AML-193 (cell line): ENCODE measurements around the gene TBC1D4.
"Not testable (repeated sequence)": the region's sequence is repeated elsewhere in the genome, so short reads cannot be mapped to it uniquely, and the experiment has no call there.

Experiments used
- DNase-seq, 2 experiments: peaks; one replicate each; lab custom pipeline; 2025; lab: John Stamatoyannopoulos, UW

Gene TBC1D4

DNA sequence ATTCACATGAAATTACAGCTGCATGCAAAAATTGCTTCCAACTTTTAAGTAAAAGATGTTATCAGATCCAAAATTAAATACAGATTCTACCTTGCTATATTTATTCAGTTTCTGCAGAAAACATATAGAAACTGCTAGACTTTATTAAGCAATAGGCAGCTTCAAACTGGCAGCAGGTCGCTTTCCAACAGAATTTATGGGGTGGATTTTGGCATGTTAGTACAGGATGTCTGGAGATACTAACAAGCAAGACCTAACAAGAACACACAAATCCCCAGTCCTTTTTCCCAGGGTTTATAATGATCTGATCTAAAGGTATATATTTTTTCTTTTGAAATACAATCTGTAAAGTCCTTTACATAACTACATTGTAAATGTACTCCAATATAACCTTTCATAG lies 27.5 kb downstream of the TBC1D4 start:
- DNase-seq, result no peak

DNA sequence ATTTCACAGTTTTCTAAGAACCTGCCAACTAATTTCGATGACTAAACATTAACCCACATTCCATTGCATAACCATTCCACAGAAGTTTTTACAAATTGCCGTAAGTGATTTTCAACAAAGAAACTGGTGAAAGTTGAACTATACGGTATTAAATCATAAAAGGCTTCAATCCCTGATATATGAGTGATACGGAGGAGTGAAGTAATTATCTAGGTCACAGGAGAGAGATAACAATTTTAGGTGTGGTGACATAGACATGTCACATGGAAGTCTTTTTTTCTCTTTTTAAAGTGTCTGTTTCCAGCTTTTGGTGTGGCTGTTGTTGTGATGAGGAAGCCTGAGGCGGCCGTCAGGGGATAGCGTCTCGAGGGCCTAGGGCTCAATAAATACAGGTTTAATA lies 29.4 kb downstream of the TBC1D4 start:
- no peak for DNase-seq

DNA sequence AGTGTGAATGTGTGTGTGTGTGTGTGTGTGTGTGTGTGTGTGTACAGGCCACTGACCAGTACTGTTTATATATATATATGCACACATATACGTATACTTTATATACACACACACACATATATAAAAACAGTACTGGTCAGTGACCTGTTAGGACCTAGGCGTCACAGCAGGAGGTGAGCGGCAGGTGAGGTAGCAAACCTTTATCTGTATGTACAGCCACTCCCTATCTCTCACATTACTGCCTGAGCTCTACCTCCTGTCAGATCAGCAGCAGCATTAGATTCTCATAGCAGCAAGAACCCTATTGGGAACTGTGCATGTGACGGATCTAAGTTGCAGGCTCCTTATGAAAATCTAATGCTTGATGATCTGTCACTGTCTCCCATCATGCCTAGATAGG lies 34.5 kb downstream of the TBC1D4 start:
- DNase-seq, result no peak

DNA sequence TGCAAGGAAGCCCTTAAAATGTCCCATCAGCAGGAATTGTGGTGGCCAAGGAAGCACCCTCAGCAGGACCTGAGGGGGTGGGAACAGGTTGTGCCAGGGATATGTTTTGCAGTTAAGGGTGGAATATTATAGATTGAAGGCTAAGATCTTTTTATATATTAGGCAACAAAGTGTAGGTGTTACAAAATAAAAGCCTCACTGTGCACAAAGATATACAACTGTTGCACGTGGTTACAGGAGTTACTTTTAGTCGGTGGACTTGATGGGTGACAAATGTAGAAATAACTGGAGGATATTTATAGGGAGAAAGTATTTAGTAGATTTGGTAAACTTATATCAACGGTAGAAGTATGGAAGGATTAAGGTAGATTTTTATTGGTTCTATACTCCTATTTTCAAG lies 35.1 kb downstream of the TBC1D4 start:
- no peak for DNase-seq

DNA sequence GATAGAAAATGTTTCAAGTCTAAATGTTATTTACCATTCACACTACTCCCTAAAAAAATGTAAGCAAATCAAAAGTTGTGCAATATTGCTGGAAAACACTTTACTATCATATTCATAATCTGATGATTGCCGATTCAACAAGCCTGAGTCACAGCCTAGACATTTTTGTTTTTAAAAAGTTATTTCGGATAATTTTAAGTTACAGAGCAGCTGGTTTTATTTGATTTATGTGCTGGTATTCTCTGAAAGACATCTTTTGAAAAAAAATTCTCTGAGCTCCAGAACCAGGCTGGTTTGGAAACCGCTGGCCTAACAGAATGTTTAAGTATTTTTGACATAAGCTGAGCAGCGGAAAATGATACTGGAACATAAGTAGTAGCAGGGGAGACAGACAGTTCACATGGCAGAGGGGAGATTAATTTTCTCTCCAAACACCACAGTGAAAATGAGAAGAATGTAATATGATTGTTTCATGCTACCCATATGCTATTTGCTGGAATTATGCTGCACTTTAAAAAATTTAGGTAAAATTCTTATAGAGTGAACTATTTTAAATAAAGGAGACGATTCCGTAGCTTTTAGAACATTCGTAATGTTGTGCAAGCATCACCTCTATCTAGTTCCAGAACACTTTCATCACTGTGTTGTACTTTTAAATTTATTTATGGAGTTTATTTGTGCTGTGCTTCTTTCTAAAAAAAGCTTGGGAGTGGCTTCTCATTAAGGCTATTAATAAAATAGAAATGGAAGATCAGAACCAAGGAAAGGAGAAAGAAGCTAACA lies 36.1 kb downstream of the TBC1D4 start:
- no peak for DNase-seq

DNA sequence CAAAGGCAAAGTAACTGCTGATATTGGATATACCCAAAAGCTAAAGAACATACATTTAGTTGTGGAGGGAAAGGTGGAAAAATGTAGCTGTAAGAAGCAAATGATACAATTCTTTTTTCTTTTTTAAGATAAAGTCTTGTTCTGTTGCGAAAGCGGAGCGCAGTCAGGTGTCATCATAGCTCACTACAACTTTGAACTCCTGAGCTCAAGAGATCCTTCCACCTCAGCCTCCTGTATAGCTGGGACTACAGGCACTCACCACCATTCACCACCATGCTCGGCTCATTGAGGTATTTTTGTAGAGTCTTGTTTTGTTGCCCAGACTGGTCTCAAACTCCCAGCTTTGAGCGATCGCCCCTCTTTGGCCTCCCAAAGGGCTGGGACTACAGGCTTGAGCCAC lies 38.0 kb downstream of the TBC1D4 start:
- no peak for DNase-seq

DNA sequence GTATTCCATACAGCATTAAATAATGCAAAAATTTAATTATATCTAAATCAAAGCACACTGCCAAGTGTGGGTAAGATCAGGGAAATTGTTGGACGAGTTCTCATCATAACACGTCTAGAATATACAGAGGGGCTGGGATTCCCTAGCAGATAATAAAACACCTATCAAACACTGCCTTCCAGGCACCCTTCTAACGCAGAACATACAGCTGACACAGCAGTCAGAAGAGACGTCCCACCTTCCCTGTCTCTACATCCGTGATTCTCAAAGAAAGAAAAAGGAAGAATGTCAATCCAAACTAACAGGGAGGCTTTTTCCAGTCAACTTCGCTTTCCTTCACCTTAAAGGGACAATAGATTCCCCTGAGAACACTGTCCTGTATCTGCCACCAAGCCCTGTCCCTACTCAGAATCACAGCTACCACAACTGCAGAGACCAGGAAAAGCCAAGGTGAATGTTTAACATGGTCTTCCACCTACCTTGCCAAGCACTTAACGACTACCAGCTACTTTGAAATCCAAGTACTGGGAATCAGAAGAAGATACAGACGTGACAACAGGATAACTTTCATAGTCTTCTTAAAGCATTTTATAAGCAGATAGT lies 38.5 kb downstream of the TBC1D4 start:
- no peak for DNase-seq

DNA sequence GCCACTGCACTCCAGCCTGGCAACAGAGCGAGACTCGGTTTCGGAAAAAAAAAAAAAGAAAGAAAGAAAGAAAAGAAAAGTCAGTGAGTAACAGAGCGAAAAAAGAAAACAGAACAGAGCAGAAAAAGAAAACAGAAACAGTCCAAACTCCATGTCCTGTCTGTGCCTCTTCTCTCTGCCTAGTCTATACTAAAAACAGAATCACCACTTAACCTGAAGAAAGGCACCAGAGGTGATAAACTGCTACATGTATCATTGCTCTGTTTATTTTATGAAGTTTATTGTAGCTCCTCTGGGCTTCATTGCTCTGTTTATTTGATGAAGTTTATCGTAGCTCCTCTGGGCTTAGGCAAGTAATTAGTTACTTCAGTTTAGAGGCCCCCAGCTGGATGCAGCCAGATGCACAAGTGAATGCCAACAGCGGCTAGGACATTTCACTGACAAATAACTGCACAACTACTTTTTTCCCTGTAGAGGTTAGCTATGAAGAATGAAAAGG lies 39.2 kb downstream of the TBC1D4 start:
- no peak for DNase-seq

DNA sequence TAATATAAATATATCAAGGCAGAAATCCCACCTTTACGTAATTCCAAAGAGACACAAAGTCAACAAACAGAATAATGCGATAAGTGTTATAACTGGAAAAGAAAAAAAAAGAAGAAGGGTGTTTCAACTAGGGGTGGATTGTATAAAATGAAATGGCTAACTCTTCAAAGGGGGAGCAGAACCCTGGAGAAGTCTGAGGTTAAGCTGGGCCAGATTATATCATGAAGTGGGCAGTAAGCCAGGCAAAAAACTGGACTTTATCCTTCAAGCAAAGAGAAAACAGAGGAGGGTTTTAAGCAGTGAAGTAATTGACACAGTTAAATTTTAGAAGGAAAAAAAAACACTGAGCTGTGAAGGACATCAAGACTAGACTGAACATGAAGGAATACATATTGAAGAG lies 41.9 kb downstream of the TBC1D4 start:
- DNase-seq, result no peak

DNA sequence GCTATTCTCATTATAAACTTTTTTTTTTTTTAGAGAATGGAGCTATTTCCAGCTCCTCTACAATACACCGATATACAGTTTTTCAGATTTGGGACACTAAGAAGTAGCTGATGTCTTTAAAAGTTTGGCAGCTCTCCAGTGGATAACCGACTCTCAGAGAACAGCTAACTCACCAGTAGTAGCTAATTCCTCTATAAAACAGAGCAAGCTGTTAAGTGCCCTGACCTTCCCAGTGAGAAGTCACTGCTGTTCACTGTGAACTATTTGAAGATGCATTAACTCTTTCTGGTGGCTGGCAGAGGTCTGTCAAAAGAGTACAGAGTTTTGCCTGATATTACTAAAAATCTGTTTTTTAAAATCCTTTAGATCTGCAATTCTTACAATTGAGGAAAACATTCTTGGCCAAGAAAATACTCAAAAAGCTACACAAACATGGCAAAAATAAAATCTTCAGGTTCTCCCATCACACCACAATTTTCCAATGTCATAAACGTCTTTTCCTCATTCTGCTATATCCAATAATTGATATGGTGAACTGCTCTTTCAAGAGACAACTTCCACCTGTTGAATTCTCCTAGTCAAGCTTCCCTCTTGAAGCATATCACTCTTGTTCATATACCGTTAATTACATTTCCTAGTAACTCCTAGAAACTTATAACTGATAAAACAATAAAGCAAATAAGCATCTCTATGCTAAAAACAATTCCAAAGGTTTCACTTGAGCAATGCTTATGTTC lies 44.2 kb downstream of the TBC1D4 start:
- DNase-seq, result no peak

DNA sequence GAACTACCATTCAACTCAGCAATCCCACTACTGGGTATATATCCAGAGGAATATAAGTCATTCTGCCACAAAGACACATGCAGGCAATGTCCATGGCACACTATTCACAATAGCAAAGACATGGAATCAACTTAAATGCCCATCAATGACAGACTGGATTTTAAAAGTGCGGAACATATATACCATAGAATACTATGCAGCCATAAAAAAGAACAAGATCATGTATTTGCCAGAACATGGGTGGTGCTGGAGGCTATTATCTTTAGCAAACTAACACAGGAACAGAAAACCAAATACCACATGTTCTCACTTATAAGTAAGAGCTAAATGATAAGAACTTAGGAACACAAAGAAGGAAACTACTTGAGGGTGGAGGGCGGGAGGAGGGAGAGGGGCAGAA lies 47.8 kb downstream of the TBC1D4 start:
- DNase-seq, result not testable (repeated sequence)

DNA sequence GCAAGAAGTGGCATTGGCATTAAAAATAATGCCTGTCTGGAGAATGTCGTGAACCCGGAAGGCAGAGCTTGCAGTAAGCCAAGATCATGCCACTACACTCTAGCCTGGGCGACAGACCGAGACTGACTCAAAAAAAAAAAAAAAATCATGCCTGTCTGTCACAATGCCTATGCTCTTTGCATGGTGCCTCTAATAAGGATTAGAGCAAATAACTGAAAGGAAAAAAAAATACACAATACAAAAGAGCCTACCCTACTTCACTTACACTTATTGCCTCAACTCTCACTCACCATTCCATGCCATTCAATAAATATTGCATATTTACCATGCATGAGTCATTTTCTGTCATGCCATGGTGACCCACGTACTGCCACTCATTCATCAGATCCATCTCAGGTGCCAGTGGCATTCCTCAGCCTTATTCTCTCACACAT lies 49.1 kb downstream of the TBC1D4 start:
- DNase-seq, result no peak

DNA sequence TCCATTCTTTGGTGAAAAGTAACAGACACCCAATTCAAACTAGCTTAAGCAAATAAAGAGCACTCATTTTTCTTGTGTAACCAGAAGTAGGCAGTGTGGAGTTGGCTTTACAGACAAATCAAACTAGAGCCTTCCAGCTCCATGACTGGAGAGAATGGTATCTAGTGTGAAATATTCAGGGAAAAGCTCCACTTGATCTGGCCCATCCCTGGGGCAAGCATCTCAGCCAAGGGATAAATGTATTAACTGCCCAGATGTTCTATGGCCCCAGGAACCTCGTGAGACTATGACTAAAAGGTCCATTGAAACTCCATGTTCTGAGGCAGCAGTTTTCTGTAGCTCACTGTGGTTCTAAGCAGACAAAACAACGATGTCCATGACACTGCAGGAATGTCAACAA lies 49.9 kb downstream of the TBC1D4 start:
- no peak for DNase-seq

DNA sequence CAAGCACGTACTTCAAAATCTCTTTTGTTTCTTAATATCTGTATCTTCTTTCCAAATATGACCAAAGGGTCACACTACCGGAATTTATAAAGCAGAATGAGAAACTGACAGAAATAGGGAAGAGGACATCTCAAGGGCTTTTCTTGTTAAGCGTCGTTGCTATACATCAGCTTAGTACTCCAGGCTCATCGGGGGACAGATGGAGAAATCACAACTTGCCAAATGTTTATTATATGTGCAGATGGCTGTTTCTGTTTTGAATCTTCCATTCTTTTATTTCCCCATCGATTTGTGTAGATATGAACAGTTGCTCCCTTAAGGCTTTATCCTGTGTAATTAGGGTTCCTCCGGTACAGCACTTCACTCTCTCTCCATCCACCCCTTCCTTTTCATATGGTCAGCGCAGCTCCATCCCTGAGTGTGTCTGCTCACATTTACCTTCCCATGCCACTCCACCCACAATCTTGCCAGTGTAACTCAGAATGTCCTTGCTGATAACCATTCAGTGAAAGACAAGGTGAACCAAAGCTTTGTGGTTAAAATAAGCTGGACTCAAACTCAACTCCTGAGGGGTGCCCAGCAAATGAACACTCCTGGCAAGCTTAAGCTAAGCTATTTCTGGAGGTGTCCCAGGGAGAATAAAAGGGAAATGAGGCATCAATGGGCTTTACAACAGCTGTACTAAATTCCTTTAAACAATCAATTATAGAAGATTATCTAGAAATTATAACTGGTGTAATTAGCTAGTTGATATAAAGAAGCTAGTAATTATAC lies 51.3 kb downstream of the TBC1D4 start:
- no peak for DNase-seq

DNA sequence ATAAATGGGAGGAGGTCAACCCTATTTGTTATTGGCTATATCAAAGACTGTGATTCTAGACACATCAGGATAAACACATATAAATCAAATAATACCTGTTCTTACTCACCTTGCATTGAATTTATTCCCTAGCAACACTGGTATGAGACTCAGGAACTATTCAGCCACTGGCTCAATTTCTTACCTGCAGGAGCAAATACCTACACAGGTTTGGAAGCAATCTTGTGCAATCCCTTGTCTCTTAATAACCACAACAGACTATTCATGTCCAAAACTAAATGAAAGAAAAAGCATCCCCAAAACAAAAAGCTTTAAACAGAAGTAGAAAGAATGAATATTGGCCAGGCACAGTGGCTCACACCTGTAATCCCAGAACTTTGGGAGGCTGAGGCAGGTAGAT lies 55.5 kb downstream of the TBC1D4 start:
- DNase-seq, result no peak

DNA sequence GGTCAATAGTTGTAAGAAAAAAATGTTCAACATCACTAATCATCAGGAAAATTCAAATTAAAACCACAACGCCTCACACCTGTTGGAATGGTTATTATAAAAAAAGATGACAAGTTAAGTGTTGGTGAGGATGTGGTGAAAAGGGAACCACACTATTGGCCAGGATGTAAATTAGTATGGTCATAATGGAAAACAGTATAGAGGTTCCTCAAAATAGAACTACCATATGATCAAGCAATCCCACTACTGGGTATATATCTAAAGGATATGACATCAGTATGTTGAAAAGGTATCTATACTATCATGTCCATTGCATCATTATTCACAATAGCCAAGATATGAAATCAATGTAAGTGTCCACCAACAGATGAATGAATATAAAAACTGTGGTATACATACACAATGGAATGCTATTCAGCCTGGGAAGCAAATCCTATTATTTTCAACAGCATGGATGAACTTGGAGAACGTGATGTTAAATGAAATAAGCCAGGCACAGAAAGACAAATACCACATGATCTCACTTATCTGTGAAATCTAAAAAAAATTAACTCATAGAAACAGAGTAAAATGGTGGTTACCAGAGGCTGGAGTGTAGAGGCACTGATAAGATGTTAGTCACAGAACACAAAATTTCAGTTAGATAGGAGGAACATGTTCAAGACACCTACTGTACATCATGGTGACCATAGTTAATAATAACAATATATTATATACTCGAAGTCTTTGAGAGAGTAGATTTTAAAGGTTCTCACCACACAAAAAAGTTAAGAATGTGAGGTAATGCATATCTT lies 56.6 kb downstream of the TBC1D4 start:
- peak in 1 of 2 experiments; percentile 27 for DNase-seq

DNA sequence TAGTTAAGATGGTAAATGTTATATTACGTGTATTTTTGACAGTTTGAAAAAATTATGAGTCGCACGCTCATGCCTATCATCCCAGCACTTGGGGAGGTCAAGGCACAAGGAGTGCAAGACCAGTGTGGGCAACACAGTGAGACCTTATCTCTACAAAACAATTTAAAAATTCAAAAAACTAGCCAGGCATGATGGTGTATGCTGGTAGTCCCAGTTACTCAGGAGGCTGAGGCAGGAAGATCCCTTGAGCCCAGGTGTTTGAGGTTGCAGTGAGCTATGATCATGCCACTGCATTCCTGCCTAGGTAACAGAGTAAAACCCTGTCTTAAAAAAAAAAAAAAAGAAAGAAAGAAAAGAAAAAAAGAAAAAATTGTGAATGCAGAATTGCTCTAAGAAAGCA lies 58.0 kb downstream of the TBC1D4 start:
- DNase-seq, result no peak

DNA sequence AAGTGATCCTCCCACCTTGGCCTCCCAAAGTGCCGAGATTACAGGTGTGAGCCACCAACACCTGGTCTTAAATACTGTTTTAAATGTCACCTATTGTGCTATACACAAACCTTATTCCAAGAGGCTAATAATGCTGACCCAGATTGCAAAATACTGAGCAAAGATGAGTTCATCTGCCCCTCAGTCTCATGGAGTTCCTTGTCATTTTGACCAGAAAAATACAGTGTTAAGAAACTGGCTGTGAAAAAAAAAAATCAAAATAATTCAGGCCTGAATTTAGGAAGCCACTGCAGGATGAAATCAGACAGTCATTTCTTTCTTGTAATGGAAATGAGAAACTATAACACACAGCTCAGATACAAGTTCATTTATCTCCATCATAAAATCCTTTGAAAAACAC lies 59.9 kb downstream of the TBC1D4 start:
- DNase-seq, result peak; percentile 75 to 76

DNA sequence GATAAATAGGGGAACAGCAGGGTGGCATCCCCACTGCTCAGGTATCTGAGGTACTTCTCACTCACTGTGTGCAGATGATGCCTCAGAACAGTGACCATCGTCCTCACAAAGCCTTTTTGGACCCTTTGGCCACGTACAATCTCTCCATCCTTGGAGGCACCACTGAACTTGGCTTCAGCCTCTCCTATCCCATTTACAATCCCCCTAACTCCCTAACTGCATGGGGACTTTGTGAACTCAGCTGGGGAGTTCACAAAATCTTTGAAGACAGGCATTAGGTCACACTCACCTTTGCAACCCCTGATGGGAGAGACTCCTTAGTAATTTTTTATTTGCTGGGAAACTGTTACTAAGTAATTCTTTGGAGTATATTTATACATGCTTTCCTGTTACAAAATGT lies 60.8 kb downstream of the TBC1D4 start:
- DNase-seq, result no peak

DNA sequence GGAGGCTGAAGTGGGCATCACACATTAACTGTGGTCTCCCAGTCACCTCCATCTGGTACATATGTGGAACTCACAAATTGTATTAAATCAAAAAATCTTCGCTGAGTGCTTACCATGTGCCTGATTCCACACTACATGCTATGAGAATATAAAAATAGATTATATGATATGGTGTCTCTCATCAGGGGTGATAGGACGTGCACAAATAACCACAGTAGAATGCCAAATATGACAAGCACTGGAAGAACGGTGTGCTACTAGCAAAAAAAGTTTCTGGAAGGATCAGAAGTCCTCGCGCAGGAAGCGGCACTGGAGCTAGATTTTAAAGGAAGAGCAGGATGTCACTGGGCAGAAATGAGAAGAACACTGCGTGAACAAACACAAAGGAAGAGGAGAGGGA lies 62.3 kb downstream of the TBC1D4 start:
- no peak for DNase-seq

DNA sequence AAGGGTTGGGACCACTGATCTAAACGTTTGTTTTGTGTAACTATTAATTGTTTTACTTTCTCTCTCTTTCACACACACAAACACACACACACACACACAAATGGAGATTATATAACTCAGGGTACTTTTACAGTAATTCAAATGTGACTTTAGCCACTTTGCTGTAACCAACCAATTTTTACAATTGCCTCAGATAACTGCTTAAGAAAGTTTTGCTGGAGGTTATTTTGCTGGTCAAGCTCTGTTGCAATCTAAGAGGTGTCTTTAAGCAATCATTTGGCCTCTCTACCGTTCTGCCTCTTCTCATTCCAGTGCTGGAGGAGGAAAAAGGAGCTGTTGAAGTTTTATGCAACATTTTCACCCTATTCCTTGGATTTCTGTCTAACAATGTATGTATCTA lies 63.0 kb downstream of the TBC1D4 start:
- peak; percentile 88 to 91 for DNase-seq
